Midbrain (tissue), 1 donor: ENCODE results near the gene COA1.
"Not testable (repeated sequence)": the region's sequence is repeated elsewhere in the genome, so short reads cannot be mapped to it uniquely, and the experiment has no call there.

Experiments
- DNase-seq: peaks from one replicate; lab custom pipeline; 2025; lab: John Stamatoyannopoulos, UW

The COA1 gene

DNA sequence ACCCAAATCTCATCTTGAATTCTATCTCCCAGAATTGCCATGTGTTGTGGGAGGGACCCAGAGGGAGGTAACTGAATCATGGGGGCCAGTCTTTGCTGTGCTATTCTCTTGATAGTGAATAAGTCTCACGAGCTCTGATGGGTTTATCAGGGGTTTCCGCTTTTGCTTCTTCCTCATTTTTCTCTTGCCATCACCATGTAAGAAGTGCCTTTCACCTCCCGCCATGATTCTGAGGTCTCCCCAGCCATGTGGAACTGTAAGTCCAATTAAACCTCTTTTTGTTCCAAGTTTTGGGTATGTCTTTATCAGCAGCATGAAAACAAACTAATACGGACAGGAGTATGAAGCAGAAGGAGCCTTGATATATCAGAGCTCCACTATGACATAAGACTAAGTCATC, 41.5 kb downstream of the COA1 start:
- not testable (repeated sequence) for DNase-seq

DNA sequence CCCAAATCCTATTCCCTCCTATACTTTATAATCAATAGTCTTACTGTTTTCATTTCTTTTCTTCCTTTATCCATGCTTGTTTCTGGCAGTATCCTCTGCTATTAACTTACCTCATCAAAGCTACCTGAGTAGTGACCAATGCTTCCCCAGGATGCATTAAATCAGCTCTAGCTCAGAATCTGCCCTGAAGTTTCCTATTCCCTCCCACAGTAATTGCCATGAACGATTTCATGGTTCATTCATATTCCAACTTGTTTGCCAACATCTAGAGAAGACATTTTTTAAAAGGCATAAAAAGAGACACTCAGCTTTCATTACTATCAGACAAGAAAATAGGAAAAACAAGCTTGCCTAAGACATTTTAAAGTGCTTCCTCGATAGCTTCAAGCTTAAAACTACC, 42.3 kb downstream of the COA1 start:
- no peak for DNase-seq

DNA sequence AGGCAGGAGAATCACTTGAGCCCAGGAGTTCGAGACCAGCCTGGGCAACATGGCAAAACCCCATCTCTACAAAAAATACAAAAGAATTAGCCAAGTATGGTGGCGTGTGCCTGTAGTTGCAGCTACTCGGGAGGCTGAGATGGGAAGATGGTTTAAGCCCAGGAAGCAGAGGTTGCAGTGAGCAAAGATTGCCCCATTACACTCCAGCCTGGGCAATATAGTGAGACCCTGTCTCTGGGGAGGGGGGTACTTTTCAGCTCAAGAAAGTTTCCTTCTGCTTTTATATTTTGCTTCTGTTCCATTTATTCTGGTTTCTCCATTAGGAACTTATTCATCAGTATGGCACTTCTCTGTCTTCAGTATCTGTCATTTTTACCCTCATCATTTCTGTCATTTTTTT, 48.6 kb downstream of the COA1 start:
- DNase-seq = no peak

DNA sequence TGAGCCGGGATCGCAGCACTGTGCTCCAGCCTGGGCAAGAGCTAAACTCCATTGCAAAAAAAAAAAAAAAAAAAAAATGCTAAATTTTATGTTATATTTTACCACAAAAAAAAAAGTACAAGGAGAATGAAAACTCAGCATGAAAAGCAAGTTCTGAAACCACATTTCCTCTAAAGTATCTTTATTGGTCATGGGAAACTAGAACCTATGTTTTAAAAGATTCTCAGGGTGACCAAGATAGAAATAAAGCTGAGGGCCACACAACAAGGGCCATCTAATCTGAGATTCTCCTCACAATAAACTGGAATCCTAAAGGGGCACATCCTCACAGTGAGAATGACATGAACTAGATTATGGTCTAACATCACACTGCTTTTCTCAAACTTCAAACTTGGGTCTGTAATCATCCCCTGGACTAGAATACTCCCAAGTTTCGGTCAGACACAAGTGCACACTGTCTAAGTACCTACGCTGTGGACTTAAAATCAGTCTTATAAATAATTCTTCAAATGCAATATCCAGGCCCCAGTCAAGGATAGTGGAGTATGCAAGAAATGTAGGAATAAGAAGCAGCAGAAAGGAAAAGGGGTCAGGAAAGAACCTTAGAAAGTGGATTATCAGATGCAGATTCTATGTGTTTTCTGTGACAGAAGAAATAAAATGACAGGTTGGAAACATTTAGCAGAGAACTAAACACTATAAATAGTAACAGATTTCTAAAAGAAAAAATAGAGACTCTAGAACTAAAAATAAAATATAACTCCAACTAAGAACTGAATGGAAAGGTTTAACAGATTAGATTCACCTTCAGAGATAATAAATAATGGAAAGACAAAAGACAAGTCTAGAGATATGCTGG, 49.9 kb downstream of the COA1 start:
- DNase-seq = no peak

DNA sequence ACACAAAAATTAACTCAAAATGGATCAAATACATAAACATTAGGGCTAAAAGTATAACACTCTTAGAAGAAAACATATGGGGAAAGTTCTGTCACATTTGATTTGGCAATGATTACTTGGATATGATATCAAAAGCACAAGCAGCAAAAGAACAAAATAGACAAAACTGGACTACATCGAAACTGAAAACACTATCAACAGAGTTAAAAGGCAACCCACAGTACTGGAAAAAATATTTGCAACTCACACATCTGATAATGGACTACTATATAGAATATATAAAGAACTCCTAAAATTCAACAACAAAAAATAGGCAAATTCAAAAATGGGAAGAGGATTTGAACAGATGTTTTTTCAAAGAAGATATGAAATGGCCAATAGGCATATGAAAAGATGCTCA, 51.0 kb downstream of the COA1 start:
- DNase-seq = no peak

DNA sequence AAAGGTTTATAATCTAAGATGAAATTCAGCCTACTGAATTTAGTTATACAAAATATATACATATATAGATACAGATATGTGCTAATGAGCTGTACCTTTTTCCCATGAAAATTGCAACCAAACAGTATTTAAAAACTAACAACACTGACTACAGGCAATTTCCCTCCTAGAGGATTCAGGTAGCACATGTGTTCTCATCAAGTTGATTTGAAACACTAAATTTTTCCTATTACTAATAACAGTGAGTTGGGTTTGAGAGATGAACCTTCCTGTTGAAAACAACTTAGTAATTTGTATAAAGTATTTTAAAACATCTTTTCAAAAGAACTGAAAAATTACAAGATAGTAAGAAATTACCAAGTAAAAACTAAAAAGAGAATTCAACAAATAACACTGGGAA, 51.5 kb downstream of the COA1 start:
- DNase-seq = no peak

DNA sequence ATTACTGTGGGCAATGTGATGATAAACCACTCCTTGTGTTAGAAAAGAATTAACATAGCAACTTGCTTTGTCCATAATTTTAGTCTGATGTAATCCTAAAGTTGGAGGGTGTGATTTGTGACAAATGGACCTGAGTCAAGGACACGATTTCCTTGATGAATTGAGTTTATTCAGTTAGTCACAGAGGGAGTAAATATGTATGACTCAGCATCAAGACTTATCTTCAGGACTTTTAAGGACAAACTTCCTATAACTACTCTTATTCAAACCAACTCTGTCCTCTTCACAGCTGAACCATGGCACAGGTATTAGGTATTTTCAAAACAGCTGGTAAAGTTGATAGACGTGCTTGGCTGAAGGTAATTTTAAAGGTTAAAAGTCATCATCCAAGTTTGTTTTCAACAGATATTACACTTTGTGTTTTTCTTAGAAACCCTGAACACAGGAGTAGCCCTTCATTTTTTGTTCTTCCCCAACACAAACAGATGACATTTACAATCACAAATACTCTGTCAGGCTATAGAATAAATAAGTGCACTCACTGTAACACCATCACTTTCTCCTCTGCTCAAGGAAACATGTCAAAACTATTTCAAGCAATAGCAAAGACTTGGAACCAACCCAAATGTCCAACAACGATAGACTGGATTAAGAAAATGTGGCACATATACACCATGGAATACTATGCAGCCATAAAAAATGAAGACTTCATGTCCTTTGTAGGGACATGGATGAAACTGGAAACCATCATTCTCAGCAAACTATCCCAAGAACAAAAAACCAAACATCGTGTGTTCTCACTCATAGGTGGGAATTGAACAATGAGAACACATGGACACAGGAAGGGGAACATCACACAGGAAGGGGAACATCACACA, 54.5 kb downstream of the COA1 start:
- DNase-seq = no peak

DNA sequence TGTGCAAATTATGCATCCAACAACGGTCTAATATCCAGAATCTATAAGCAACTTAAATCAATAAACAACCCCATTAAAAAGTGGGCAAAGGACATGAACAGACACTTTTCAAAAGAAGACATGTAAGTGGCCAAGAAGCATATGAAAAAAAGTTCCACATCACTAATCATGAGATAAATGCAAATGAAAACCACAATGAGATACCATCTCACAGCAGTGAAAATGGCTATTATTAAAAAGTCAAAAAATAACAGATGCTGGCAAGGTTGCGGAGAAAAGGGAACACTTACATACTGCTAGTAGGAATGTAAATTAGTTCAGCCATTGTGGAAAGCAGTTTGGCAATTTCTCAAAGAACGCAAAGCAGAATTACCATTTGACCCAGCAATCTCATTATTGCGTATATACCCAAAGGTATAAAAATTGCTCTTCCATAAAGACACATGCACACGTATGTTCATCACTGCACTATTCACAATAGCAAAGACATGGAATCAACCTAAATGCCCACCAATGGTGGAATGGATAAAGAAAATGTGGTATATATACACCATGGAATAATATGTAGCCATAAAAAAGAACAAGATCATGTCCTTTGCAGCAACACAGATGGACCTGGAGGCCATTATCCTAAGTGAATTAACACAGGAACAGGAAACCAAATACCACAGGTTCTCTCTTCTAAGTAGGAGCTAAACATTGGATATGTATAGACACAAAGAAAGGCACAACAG, 55.9 kb downstream of the COA1 start:
- not testable (repeated sequence) for DNase-seq

DNA sequence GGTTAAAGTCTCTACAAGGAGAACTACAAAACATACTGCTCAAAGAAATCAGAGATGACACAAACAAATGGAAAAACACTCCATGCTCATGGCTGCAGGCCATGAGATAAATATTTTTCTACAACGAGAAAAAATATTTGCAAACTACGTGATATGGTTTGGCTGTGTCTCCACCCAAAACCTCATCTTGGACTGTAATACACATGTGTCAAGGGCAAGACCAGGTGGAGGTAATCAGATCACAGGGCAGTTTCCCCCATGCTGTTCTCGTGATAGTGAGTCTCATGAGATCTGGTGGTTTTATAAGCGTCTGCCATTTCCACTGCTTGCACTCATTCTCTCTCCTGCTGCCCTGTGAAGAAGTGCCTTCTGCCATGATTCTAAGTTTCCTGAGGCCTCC, 57.8 kb downstream of the COA1 start:
- DNase-seq = no peak

DNA sequence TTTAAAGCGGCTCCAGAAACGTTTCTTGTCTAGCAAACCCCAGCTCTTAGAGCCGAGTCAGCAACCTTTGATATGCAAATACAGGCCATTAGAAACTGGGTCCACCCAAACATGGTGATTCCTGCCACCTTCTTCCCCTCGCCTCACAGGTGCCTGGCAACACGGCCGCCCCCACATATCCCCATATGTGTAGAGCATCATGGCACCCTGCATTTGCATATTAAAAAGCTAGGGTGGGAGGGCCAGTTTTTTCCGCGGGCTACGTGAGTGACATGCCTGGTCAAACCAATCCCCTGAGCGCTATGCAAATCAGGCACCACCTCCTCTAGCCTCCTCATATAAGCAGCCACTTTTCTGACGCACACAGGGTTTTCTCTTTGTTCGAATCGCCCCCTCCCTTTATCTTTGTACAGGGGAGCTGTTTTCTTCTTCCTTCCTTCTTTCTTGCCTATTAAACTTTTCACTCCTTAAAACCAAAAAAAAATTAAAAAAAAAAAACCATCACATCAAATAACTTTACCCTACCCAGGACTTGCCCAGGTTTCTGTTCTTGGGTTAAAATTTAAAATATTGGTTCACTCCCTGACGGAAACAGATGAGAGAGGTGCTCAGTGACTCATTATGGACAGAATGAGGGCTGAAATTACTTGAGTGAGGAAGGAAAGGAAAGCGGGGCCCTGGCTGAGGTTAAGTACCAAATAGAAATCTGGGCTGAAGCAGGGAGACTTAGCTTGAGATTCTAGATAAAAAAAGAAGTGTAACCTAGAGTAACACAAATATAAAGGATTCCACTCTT, 59.8 kb downstream of the COA1 start:
- DNase-seq = no peak

DNA sequence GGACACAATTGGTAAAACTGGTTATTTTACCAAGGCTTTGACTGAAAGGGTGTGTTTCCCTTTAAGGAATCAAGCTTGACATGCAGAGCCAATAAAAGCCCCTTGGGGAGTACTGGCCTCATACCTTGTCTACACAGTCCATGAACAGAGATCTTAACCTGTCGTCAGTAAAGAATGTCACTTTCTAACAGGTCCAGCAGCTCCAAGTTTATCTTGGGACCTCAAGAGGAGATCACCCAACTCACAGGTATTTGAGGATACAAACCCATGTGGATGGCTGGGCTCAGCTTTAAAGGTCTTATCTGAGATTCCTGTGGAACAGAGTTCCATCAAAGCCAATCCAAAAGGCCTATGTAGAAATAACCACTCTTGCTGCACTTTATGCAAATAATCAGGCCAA, 61.3 kb downstream of the COA1 start:
- DNase-seq = no peak

DNA sequence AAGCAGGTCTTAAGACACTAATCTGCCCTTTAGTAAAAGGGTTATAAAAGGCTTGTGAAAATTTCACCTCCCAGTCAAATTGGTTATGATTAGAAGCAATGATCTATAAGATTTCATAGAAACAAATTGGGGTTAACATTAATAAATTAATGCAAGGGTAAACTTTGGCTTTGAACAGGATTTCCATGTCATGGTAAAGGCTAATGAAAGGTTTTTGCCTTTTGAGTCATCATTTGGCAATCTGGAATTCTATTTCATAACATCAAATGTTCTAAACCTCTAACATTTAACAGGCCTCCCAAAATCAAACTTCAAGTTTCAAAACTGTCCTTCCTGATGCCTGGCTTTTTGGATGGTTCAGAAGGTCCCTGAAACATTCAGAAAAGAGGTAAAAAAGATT, 62.4 kb downstream of the COA1 start:
- DNase-seq = no peak

DNA sequence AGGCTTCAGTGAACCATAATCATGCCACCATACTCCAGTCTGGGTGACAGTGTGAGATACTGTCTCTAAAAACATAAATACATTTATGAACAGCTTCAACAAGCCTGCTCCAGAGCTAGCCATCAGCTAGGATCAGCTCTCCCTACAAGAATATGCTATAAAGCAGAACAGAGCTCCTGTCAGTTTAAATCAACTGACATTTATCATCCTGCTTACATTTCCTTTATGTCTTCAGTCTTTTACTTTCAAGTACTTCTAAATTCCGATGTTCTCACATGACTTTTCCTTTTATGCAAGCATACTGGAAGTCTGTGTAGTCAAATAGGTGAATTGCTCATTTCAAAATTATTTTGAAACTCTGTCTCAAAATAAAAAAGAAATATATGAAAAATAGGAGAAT, 64.6 kb downstream of the COA1 start:
- DNase-seq = no peak

DNA sequence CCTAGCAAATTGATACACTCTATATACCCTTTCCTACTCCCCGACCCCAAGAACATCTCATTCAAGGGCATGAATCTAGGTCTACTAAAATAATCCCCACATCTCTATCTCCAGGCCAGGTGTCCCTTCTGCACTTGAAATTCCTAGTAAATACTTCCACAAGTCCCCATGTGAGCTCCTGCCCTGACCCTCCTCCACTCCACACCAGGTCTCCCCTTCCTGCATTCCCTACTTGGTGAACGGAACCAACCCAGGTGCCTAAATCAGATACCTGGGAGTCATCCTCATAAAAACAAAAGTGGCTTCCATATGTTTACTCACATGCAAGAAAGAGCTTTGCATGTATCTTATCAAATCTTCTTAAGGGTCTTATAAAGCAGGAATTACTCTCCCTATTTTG, 69.2 kb downstream of the COA1 start:
- DNase-seq = no peak

DNA sequence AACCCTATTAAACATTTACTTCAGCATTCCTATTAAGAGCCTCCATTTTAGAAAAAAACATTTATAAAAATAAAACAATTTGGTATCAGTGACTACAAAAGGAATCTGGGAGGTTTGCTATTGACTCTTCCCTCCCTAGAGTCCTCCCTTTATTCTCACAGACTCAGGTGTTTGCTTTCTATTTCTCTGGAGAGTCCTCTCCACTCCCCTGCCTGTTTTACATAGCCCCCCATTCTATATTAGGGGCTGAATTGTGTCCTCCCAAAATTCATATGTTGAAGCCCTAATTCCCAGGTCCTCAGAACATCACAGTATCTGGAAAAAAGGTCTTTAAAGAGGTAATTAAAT, 69.8 kb downstream of the COA1 start:
- DNase-seq = no peak

DNA sequence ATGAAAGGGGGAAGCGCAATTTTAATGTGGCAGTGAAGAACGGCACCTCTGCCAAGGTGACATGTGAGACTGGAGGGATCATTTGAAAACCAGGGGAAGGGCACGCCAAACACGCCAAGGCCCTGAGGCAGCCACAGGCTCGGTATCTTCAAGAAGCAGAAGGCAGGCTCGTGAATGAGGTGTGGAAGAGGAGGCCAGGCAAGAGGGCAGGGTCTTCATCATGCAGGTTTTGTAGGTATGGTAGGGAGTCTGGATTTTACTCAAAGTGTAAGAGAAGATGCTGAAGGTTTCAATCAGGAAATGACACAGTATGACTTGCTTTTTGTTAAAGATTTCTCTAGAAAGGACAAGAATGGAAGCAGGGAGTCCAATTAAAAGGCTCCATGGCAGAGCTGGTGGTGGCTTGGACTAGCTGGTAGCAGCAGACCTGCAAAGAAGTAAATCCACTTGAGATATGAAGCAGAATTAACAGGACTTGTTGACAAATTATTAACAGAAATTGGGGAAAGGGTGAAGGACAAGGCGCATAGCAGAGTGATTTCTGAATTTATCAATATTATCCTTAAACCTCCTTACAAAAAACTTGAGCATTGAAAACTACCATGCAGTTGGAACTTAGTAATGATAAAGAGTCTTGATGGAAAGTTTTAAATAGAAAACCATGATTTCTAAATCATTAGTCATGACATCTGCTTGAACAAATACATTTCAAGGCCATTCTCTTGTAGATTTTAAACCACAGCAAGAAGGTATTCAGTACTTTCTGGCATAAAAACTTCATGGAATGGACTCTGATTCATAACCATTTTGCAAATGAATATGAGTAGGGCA, 70.4 kb downstream of the COA1 start:
- no peak for DNase-seq

DNA sequence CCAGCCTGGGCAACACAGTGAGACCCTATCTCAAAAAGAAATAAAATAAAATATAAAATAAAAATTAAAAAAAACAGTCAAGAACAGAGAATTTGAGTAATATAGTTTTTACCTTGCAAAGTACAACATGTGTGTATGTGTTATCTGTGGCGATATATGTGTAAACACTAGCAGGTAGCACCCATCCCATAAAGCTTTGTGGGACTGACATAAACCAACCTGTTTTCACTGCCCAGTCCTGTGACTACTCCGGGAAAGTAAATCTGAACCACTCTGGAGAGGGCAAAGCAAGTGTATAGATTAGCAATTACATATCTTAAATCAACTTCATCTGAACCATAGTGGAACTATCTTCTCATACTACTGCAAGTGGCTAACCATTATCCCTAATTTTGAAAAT, 72.3 kb downstream of the COA1 start:
- DNase-seq = no peak

DNA sequence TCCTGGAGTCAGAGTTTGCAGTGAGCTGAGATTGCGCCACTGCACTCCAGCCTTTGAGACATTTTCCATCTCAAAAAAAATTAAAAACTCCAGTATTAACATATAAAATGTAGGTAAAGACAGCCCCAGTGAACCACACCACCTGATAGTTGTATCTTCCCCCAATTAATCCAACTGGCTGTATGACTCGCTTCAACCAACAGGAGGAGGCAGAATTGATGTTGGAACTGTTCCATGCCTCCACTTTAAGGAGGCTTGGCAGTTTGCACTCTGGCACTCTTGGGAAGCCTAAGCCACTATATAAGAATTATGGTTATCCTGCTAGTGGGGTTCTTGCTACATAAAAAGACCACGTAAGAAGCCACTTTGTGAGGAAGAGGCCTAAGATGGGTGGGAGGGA, 73.7 kb downstream of the COA1 start:
- no peak for DNase-seq

DNA sequence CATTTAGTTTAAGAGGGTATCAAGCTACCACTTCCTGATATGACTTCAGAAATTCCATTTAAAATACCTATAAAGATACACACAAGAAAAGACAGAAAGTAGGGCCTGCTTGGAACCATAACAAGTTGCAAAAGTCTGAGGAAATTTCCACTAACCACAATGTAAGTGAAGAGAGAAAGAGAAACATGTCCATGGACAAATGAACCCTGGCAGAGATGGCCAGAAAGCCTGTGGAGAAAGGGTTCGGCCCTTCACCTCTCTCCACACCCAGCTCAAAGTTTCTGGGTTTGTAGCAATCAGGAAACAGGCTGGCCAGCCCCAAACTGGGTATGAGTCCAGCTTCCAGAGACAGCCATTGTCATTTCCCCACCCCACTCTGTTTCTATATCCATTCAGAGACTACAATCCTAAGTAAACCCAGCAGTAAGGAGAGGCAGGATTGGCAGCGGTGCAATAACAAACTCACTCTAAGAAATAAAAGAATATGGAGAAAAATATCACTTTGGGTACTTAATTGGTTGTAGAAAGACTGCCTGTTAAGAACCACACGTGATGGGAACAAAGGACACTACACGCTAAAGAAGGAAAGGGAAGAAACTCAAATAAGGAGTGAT, 75.3 kb downstream of the COA1 start:
- no peak for DNase-seq

DNA sequence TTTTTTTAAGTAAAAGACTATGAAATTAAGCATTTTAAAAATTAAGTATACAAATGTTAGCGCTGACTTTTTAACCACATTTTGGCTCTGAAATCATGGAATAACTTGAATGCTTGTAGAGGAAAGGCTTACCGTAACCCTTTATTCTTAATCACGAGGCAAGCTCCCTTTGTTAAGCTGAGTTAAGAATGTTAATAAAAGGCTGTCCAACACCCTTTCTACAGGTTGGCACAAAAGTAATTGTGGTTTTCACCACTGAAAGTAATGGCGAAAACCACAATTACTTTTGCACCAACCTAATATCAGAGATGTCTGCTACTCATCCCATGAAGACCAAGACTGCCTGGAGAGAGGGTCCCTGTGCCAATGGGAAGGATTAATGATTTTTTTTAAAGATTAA, 75.9 kb downstream of the COA1 start:
- no peak for DNase-seq

DNA sequence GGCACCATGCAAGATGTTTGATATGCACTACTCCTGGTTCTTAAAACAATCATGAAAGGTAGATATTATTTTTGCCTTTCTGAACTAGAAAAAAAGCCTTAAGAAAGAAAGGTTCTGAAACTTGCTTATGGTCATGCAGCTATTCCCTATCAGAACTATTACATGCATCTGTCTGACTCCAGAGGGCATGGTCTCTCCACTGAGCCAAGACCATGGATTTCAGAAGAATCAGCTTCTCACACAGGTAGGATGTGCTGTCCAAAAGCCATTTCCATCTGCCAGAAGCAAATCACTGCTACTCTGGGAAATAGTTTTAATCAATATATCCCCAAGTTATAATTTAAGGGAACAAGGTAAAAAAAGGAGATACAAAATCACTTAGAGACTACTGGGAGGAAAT, 77.0 kb downstream of the COA1 start:
- DNase-seq = no peak
